HG02678 (cell line): Measurements from ENCODE around the gene CDCP2.

Source experiments
- ATAC-seq: cut with Tn5 transposase; IDR thresholded peaks from one replicate; pipeline ENCODE4 v1.9.1; 2021; ENCODE audit warnings: mild to moderate bottlenecking, moderate library complexity; ENCODE audit not compliant: unreplicated experiment

The CDCP2 gene

GRCh38 chr1:54152696-54153095 is at the start of gene CDCP2:
TSS of gene CDCP2 (minus strand) at chr1:54153000. CDS start at chr1:54152922, 78 bp downstream.
- no peak for ATAC-seq

- no peak for ATAC-seq
Measured at GRCh38 chr1:54200519-54200997, 47.8 kb upstream of the CDCP2 start.

DNA sequence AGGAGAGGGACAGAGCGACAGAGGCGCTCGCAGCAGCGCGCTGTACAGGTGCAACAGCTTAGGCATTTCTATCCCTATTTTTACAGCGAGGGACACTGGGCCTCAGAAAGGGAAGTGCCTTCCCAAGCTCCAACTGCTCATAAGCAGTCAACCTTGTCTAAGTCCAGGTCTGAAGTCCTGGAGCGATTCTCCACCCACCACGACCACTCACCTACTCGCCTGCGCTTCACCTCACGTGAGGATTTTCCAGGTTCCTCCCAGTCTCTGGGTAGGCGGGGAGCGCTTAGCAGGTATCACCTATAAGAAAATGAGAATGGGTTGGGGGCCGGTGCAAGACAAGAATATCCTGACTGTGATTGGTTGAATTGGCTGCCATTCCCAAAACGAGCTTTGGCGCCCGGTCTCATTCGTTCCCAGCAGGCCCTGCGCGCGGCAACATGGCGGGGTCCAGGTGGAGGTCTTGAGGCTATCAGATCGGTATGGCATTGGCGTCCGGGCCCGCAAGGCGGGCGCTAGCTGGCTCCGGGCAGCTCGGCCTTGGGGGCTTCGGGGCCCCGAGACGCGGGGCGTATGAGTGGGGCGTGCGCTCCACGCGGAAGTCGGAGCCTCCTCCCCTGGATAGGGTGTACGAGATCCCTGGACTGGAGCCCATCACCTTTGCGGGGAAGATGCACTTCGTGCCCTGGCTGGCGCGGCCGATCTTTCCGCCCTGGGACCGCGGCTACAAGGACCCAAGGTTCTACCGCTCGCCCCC is 47.1 kb upstream of the CDCP2 start, which contains the start of the genes CYB5RL and MRPL37:
Gene CYB5RL (minus strand): TSS at position 266 of the 754 bp plus-strand sequence. CDS start 4,414 bp downstream, outside the sequence.
Gene MRPL37 (plus strand): TSS at position 403 of the 754 bp plus-strand sequence. CDS start 77 bp downstream, at position 480.
- ATAC-seq: peak; percentile 98

DNA sequence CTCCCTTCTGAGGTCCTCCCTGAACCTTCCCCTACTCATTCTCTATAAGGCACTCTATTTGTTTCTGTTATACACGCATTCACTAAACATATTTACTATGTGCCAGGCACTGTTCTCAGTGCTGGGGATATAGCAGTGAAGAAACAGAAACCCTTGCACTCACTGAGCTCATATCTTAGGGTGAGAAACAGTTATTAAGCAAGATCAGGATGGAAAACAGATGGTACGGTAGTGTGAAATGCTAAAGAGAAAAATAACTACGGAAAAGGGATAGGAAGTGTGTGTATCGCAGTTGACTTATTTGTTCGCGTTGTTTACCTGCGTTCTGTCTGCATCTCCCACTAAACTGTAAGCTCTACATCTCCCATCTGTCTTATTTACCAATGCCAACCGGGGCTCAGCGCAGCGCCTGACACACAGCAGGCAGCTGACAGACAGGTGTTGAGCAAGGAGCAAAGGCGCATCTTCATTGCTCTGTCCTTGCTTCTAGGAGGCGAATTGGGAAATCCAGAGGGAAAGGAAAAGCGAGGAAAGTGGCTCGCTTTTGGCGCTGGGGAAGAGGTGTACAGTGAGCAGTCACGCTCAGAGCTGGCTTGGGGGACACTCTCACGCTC is 46.5 kb upstream of the CDCP2 start:
- ATAC-seq: no peak

DNA sequence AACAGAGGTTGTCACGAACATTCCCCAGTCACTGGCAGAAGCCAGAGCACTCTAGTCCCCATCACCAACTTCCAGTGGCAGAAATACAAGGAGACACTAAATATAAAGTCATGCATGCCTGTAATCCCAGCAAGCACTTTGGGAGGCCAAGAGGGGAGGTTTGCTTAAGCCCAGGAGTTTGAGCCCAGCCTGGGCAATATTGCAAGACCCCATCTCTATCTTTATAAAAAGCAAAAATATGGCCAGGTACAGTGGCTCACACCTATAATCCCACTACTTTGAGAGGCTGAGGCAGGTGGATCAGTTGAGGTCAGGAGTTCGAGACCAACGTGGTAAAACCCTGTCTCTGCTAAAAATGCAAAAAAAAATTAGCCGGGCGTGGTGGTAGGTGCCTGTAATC is 40.7 kb upstream of the CDCP2 start:
- ATAC-seq: no peak

GRCh38 chr1:54191525-54191924 is 38.7 kb upstream of the CDCP2 start:
- ATAC-seq: no peak

- ATAC-seq: no peak
Measured at GRCh38 chr1:54190526-54190925, 37.7 kb upstream of the CDCP2 start.

- no peak for ATAC-seq
Measured at GRCh38 chr1:54188291-54188690, 35.5 kb upstream of the CDCP2 start.

DNA sequence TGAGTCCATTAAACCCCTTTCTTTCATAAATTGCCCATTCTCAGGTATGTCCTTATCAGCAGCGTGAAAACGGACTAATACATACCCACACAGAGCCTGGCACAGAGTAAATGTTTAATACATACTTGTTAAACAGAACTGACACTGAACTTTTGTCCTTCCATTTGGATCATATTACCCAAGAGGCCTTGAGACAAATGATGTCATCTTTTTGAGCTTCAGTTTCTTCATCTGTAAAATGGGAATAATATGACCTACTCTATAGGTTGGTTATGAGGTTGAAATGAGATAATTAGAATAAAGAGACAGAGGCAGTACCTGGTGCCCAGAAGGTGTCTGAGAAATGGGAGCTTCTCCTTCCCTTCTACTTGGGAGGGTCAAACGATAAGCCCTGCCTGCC is 33.3 kb upstream of the CDCP2 start:
- ATAC-seq: no peak

DNA sequence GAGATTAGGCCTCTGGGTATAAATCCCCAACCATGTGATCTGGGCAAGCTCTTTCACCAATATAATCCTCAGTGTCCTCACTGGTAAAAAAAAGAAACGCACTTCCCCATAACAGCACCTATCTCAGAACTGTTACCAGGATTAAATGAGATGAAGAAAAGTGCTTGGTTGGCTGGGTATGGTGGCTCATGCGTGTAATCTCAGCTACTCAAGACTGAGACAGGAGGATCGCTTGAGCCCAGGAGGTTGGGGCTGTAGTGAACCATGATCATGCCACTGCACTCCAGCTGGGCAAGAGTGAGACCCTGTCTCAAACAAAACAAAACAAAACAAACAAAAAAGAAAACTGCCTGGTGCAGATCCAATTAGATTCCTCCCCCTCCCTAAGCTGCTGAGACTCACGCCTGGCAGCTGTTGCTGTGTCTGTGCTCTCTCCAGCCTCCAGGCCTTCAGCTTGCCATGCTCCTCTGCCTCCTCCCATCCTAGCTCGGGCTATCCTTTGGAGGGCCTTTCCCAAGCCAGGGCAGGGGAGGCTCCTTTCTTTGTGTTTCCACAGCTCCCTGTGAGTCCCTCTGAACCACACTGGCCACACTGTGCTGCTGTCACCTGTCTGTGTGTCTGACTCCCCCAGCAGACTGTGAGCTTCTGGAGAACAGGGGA is 28.0 kb upstream of the CDCP2 start:
- no peak for ATAC-seq

DNA sequence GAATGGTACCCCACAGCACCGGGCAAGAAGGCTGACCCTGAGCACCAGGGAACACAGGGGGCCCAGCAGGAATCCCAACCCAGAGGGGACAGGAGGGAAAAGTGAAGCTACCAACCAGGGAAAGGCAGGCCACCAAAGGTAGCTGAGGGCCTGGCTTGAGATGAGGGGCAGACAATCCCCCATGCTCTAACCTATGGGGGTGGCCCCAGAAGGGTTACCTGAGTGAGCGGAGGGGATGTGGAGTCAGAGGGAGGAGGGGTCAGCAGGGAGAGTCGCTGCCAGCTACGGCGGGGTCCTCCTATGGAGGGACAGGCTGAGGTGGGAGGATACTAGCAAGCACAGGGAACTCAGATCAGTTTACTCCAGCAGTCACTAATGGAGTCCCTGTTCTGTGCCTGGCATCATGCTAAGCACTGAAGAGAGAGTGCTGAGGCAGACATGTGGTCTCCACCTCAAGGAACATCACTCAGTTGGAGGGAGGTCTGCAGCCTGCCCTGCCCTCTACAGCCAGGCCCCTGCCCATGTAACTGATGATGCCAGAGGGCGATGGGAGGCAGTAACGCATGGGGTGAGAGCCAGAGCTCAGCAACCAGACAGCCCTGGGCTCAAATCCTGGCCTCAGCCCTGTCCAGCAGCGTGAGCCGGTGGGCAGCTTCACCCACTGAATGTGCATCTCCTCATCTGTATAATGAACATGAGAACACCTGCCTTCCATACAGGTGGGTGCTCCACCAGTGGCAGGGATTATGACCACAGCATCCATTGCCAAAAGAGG is 25.7 kb upstream of the CDCP2 start:
- no peak for ATAC-seq

GRCh38 chr1:54177726-54178125 is 24.9 kb upstream of the CDCP2 start:
- ATAC-seq: no peak

- ATAC-seq: no peak
Measured at GRCh38 chr1:54176621-54177327, 24.0 kb upstream of the CDCP2 start.

GRCh38 chr1:54174106-54174505 is 21.3 kb upstream of the CDCP2 start:
- no peak for ATAC-seq

GRCh38 chr1:54173681-54174080 is 20.9 kb upstream of the CDCP2 start:
- no peak for ATAC-seq

DNA sequence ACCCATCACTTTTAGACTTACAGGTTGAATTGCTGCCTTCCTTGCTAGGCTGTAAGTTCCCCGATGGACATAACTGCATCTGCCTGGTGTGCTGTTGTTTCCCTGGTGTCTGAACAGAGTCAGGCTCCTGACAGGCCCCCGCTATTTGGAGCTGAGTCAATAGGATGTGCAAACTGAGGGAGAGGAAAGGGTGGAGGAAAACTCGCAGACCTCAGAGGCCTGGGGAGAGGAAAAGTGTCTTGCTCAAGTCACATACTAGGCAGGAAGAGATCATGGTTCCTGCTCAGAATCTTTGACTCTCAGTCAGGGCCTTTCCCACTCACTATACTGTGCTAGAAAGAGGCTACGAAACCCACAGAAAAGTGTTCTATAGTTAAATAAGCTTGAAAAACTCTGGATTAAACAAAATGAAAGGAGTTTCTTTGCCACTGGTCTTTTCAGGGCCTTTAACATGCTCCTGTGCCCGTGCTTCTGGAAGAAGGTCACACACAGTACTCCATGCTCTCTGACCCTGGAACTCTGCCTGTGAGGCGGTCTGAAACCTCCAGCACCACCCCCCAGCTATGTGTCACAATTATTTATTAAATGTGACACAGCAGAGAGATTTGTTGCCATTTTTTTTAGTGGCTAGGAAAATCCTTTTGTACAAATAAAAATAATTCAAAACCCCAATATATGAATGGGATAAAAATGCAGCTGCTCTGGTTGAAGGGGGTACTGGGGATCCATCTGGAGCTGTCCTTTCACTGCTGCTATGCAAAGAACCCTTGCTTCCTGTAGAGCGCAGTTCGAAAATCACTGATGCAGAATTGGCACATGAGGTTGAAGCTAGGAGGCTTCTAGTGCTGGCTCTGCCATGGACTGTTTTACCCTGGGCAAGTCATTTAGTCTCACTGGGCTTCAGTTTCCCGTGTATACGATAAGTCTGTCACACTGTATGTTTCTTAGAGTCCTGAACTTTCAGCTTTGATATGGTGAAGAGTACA is 20.1 kb upstream of the CDCP2 start:
- no peak for ATAC-seq

DNA sequence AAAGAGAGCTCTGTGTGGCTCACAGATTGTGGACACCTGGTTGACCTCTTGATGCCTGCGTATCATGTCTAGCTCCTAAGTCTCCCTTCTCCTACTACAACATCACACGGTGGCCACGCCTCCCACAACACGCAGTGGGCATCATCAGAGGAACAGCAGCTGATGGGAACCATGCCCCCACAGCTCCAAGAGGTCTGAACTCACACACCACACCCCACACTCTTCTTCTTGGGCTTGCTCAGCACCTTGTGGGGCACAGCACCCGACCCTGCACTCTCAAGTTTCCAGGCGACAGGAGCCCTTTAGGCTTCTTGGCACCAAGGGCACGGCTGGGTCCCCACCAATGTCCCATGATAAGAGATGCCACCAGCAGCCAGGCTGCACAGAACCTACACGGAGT is 18.8 kb upstream of the CDCP2 start:
- no peak for ATAC-seq

GRCh38 chr1:54171016-54171415 is 18.2 kb upstream of the CDCP2 start:
- no peak for ATAC-seq

- ATAC-seq: no peak
Measured at GRCh38 chr1:54169068-54169467, 16.3 kb upstream of the CDCP2 start.
